HG03097 (cell line): ENCODE results near the gene TEAD4.

Experiments
- ATAC-seq: cut with Tn5 transposase; IDR thresholded peaks from one replicate; pipeline ENCODE4 v1.9.1; 2021; ENCODE audit not compliant: unreplicated experiment, low FRiP score

The TEAD4 gene

DNA sequence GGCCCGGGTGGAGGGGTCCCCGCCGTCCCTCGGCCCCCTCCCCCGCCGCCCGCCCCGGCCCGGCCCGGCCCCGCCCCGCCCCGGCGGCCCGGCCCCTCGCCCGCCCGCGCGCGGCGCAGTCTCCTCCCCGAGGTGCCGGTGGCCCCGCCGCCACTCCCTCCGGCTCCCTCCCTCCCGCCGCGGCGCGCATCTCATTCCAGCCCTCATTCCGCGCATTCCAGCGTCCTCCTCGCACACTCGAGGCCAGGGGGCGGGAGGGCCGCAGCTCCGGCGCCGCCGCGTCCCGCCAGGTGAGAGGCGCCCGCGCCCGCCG, at the start of gene TEAD4:
Gene TEAD4, plus strand, starts transcription at position 206 of the 313 bp plus-strand sequence.
- ATAC-seq: no peak

DNA sequence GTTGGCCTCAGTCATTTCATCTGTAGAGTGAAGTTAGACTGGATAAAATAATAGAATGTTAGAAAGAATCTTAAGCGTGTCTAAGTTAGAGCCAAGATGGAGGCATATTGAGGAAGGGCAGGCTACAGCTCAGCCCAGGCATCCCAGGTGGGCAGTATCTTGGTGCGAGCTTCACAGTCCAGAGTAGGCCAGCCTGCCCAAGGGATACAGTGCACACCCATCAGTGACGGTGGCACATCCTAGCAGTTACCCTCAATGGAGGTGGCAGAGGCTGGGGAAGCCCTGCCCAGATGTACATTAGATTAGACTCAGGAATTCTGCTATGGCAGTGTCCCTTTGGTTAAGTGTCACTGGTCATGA, 47.0 kb upstream of the TEAD4 start:
- no peak for ATAC-seq

DNA sequence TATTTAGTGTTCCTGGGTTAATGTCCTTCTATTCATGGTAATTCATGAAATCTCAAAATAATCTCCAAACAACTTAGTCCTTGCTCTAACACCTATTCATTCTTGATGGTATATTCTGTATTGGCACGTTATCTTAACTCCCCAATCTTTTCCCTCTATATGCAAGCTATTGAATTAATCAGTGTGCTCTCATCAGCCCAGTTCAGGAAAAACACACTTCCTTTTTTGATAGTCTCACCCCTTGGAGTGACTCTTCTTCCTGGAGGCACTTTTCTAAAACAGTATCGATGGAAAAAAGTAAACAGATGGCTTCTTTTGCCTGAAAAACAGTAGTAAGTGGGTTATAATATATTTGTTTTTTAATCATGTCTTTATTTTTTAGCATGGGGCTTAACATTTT, 39.9 kb upstream of the TEAD4 start:
- no peak for ATAC-seq

DNA sequence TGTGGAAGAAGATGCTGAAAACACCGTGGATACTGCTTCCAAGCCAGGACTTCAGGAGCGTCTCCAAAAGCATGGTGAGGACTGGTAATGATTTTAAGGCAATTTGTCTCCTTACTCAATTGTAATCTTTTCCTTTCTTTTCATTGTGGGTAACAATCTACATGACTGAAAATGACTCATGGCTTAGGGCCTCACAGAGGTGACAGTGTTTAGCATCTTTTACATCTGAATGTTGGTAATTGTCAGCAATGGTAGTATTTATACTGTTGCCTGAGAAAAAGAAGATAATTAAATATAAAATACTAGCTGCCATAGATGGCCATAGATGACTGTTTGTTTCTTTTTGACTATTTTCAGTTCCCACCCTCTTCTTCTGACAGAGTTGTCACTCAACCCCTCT, 36.9 kb upstream of the TEAD4 start:
- ATAC-seq: no peak

DNA sequence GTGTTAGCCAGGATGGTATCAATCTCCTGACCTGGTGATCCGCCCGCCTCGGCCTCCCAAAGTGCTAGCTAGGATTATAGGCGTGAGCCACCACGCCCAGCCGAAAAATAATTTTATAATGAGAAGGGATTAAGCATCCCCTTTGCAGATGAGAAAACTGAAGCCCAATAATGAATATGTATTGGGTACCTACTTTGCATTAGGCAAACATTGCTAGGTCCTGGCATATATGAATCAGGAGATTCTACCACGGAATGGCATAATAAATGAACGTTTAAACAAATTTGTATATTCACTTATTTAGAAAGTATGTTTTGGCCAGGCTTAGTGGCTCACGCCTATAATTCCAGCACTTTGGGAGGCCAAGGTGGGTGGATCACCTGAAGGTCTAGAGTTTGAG, 36.1 kb upstream of the TEAD4 start:
- ATAC-seq: no peak

DNA sequence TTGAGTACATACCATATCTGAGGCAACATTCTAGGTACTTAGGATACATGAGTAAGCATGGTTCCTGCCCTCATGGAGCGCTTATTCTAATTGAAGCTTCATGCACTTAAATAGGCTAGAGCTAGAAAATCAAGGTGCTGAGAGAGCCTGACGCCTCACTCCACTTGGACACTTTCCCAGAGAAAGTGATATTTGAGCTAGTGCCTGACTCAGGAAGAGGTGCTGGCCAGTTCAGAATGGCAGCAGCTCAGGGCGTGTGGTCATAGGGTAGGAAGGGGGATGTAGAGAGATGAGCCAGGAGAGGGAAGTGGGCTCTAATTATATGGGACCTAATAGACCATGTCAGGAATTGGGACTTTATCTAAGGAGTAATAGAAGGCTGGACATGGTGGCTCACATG, 35.2 kb upstream of the TEAD4 start:
- ATAC-seq: no peak

DNA sequence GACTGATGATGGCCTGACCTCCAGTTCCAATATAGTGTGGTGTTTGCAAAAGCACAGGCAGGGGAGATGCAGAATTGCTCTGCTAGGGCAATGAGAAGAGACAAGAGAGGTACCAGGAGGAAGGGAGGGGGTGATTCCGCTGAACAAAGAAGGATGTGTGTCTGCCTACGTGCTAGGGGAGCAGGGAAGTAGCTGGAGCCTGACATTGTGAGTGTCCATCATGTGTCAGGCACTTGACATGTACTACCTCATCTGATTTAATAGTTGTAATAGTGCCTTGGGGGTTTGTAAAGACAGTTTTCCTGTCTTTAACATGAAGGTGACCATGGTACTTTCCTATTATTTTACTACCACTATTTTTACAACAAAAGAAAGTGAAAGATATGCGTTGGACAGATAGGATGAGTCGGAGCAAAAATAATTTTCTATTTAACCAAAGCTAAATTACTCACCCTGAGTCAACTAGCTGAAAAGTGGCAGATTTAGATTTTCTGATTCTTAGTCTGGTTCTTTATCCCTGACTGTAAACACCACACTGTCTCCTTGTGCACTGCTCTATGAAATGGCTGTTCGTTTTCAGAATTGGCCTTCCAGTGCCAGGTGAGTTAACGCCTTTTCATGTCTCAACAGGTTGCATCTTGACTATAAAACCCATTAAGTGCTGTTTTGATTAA, 33.7 kb upstream of the TEAD4 start:
- ATAC-seq: no peak

DNA sequence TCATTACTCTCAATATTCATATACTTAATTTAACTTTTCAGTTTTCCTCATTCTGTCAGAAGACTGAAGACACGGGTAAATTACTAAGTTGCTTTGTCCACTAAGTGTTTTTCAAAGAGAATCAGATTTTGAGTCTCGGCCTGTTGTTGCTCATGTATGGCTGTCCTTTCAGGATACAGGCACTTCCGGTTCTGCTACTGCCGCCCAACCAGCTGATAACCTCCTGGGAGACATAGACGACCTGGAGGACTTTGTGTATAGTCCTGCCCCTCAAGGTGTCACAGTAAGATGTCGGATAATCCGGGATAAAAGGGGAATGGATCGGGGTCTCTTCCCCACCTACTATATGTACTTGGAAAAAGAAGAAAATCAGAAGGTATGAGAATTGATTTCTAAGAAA, 28.3 kb upstream of the TEAD4 start:
- ATAC-seq: no peak

DNA sequence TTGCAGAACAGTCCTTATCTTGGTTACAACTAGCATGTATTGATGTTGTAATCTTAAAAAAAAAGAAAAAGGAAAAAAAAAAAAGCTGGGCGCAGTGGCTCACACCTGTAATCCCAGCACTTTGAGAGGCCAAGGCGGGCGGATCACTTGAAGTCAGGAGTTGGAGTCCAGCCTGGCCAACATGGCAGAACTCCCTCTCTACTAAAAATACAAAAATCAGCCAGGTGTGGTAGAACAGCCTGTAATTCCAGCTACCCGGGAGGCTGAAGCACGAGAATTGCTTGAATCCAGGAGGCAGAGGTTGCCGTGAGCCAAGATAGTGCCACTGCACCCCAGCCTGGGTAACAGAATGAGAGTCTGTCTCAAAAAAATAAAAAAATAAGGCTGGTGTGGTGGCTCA, 25.6 kb upstream of the TEAD4 start:
- ATAC-seq: no peak

DNA sequence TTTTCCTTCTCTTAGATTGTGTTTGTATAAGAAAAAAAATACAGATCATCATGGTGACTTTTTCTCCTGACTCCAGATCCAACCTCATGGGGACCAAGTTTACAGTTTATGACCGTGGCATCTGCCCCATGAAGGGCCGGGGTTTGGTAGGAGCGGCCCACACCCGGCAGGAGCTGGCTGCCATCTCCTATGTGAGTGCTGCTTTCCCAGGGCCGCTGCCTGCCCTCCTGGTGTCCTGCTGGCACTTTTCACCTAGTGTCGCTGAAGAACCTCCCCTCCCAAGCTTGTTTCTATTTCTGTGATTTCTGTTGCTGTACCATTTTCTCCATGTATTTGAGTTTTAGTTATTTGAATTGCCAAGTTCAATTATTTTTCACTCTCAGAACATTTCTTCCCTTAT, 24.8 kb upstream of the TEAD4 start:
- no peak for ATAC-seq

DNA sequence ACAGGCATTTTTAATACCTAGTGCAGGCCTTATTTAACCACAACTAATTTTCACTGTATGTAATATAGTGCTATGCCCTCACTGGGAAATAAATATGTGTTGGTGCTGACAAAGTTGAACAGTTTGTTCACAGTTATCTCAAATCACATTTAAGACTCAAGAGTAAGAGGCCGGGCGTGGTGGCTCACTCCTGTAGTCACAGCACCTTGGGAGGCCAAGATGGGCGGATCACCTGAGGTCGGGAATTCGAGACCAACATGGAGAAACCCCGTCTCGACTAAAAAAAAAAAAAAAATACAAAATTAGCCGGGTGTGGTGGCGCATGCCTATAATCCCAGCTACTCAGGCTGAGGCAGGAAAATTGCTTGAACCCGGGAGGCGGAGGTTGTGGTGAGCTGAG, 22.9 kb upstream of the TEAD4 start:
- ATAC-seq: no peak

DNA sequence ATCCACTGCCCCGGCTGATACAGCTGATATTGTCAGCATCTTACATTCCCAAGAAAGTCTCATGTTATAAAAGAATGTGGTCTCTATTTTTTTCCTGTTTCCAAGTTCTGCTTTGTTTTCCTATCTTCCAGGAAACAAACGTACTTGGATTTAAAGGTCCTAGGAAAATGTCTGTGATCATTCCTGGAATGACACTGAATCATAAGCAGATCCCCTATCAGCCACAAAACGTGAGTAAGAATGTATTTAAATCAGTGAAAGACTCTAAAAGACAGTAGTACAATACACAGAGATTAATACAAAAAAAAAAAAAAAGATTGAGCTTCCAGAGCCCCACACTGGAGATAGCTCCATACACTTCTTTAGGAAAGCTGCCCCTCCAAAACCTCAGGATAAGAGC, 21.7 kb upstream of the TEAD4 start:
- ATAC-seq: no peak

DNA sequence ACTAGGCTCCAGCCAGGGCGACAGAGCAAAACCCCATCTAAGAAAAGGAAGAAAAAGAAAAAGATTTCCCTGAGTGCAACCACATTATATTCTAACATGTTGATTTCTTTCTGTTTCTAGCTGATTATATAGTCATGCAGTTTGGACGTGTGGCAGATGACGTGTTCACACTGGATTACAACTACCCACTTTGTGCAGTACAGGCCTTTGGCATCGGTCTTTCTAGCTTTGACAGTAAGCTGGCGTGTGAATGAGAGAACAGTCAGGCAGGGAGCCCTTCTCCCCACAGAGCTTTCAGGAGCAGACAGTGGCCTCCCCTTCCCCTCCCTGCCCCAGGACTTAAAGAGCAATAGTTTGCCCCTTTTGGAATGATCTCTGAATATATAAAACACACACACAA, 20.0 kb upstream of the TEAD4 start:
- ATAC-seq: no peak

DNA sequence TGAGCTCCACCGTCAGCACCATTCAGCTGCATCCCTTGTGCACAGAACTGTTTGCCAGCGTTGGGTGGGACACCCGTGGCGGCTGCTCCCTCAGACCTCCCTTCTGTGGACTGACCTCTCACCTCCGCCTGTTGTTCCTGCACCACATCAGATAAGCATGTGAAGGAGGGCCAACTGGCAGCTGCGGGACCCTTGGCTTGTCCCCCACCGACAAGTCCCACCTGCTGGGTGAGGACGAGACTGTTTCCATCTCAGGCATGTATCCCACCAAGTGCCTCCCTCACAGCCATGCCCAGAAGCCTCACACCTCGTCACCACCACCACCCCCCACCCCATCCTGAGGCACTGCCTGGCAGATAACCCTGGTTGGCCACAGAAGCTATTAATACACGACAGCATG, 18.6 kb upstream of the TEAD4 start:
- ATAC-seq: no peak

DNA sequence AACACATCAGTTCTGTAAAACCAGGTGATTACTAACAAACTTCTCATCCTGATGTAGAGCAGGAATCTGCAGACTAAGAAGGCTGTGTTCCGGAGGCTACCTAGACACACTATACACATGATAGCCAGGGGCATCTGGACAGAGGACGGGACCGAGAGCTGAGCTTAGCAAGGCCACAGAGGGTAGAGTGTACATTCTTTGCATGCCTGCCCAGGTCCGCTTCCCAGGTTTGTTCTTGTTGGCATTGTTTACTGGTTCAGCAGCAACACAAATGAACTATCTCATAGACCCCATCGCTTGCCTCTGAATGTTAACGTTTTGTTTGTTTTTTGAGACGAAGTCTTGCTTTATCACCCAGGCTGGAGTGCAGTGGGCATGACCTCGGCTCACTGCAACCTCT, 17.7 kb upstream of the TEAD4 start:
- ATAC-seq: no peak

DNA sequence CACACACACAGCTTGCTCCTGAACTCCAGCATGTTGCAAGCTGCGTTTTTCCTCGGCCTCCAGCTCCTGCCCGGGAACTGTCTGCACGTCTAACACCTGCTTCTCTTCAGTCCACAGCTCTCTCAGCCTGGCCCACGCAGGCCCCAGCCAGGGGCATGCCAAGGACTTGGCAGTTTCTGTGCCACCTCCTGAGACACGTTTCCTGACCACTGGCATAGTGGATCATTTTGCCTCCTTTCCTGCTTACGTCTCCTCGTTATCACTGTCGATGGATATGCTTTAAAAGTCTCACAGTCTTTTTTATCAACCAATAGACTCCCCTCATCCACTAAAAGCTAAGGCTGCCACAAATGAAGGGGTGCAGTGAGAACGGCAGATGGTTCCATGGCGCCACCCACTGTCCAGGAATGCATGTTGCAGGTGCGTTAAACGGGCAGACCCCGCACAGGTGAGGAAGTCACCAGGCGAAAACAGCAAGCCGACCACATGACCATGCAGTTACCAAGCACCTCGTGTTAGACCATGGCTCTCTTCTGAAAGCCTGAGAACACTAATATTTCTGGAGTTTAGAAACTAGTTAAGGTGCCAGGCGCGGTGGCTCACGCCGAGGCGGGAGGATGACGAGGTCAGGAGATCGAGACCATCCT, 14.7 kb upstream of the TEAD4 start:
- ATAC-seq: no peak

DNA sequence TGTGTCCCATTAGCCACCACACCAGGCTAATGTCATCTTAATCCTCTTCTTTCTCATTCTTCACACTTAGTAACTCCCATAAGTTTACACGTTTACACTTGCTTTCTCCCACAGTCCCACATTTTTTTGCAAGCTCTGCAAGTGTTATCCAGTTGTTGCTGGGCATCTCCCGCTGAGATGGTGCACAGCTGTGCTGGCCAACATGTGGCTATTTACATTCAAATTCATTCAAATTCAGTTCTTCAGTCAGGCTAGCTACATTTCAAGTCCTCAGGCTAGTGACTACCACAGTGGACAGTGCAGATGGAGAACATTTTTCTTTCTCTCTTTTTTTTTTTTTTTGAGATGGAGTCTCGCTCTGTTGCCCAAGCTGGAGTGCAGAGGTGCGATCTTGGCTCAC, 9.8 kb upstream of the TEAD4 start:
- ATAC-seq: no peak

DNA sequence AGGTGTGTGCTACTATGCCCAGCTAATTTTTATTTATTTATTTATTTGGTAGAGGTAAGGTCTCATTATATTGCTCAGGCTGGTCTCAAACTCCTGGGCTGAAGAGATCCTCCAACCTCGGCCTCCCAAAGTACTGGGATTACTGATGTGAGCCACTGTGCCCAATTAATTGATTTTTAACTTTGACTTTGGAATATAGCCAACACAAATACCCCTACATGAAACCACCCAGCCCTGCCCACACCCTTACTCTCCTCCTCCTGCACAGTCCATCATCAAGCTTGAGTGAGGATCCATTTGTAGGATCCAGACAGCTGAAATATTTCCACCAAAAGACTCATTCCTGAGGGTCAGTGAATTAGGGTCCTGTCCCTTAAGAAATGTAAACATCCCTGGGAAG, 3.3 kb upstream of the TEAD4 start:
- ATAC-seq: no peak

DNA sequence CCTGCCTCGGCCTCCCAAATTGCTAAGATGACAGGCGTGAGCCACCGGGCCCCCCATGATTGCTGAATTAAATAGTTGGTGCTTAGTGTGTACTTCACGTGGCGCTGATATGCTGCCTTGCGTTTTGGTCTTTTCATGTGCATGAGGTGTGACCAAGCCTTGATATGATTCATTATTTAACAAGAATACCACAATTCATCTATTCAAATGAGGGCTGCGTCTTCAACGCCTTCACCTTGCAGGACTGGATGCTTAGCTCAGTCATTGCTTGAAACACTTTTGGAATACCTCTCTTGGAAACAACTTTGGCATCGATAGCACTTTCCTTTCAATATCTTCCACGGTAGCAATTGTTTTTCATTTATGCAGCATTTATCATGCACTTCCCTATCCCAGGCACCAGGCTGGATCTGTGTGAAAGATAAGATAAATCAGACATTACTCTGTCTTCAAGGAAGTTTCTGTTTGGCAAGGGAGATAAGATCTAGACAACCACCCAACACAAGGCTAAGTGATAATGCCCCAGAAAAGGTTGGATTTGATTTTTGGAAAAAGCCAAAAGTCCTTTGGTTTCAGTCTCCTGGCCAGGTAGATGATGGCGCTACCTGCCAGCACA, 1.3 kb upstream of the TEAD4 start:
- no peak for ATAC-seq

DNA sequence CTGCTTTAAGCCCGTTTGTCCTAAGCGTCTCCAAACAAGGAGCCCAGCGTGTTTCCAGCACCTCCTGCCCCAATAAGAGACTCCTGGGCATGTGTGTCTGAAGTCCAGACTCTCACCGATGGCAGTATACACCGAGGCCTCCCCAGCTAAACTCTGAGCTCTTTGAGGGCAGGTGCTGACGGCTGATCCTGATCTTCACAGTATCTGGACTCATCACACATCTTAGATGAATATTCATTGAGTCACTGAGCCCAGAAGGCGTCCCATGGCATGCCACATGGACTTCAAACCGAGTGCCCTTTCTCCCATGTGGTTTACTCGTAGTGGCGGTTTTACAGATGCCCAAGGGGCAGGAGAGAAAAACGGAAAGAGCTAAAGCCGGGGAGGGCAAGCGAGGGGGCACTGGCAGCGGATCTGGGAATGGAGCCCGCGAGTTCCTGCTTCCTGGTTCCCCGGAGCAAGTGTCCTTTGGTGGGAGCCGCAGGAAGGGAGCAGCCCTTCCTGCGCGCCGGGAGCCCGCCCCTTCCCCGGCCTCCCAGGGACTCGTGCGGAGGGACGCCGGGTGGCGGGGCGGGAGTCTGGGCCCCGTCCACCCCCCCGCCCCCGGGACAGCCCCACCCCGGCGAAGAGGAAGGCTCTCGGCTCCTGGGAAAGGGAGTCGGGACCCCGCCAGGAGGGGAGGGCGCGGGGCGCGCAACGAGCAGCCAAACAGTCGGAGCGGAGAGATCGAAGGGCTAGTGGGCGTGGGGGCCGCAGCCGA, 585 bp upstream of the TEAD4 start:
- no peak for ATAC-seq

DNA sequence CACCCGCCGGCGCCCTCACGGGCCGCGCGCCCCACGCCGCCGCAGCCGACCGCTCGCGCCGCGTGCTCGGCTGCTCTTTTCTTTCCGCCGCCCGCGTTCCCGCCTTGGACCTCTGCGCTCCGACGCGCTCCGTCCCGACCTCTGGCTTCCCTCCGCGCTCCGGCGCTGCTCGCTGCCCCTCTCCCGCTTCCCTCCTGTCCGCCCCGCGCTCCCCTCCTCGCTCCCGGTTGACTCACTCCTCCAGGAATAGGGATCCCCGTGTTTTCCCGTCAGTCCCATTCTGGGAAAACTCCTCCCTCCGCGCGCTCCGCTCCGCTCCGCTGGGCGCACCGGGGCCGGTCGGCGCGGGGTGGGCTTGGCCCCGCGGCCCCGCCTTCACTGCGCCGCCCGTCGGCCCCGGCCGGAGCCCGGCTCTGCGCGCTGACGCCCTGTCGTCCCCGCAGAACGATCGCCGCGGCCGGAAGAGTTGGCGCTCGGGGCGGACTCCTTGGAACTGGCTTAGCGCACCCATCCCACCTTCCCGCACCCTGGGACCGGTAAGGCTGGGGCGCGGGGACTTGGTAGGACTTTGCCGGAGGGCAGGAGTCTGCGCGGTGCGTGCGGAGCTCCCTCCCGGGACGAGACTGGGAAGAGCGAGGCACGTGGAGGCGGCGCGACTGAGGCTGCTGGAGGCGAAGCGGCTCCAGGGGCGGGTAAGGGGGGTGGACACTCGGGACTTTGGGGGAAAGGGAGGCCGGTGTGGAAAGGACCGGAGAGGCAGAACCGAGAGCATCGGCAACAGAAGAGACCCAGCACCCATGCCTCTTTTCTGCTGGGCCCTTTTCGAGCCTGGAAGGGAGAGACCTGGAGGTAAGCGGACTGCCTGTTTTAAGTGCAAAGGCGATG, 550 bp downstream of the TEAD4 start:
- no peak for ATAC-seq
